Embryonic facial prominence (tissue), 1 donor: ENCODE measurements around the gene PDAP1.
"Not testable (repeated sequence)": the region's sequence is repeated elsewhere in the genome, so short reads cannot be mapped to it uniquely, and the experiment has no call there.

ENCODE experiments used
- DNase-seq: peaks from one replicate; pipeline ENCODE4 v3.0.0-alpha.2; 2016; ENCODE audit errors: extremely low spot score

The PDAP1 gene

GRCh38 chr7:99379043-99379577 lies 29.3 kb downstream of the PDAP1 start:
- peak; percentile 6 for DNase-seq

GRCh38 chr7:99375070-99375807 lies 33.2 kb downstream of the PDAP1 start:
- no peak for DNase-seq

GRCh38 chr7:99374111-99375064 lies 34.0 kb downstream of the PDAP1 start, which contains the start of gene ARPC1B:
Gene ARPC1B (plus strand): TSS chr7:99374730. CDS start chr7:99385715, 10,985 bp downstream.
- no peak for DNase-seq

- DNase-seq = no peak
These were observed 35.0 kb downstream of the PDAP1 start for GRCh38 chr7:99373091-99374066.

GRCh38 chr7:99372275-99373090 lies 35.9 kb downstream of the PDAP1 start:
- no peak for DNase-seq

GRCh38 chr7:99371376-99371920 lies 36.9 kb downstream of the PDAP1 start:
- no peak for DNase-seq

GRCh38 chr7:99369767-99370391 lies 38.5 kb downstream of the PDAP1 start:
- no peak for DNase-seq

GRCh38 chr7:99368750-99369389 lies 39.5 kb downstream of the PDAP1 start:
- no peak for DNase-seq

GRCh38 chr7:99366646-99367045 lies 41.8 kb downstream of the PDAP1 start:
- DNase-seq = no peak

- DNase-seq = no peak
These were observed 42.9 kb downstream of the PDAP1 start for GRCh38 chr7:99365318-99366141.

- DNase-seq = no peak
These were observed 45.1 kb downstream of the PDAP1 start for GRCh38 chr7:99363286-99363685.

- DNase-seq = no peak
These were observed 45.6 kb downstream of the PDAP1 start for GRCh38 chr7:99362801-99363200.

GRCh38 chr7:99359465-99360154 lies 48.8 kb downstream of the PDAP1 start:
- DNase-seq = no peak

- not testable (repeated sequence) for DNase-seq
These were observed 49.9 kb downstream of the PDAP1 start for GRCh38 chr7:99358521-99358920.

- DNase-seq = no peak
These were observed 50.5 kb downstream of the PDAP1 start for GRCh38 chr7:99357701-99358490.

- DNase-seq = no peak
These were observed 53.3 kb downstream of the PDAP1 start for GRCh38 chr7:99355098-99355497.

GRCh38 chr7:99352247-99352646 lies 56.1 kb downstream of the PDAP1 start:
- DNase-seq = no peak
